Breast epithelium (tissue), 4 donors: ENCODE measurements around the gene PRKRIP1. TPM values are rescaled to one million over a fixed set of nuclear protein-coding genes. Genes with fewer than 3 reads are reported as not detected.
"Not testable (repeated sequence)": the region's sequence is repeated elsewhere in the genome, so short reads cannot be mapped to it uniquely, and the experiment has no call there.

Experiments used
- DNase-seq, 2 donors: peaks; one replicate each; pipeline ENCODE4 v3.0.0-alpha.2; 2019; ENCODE audit warnings: low spot score in 2 of 2
- H3K27ac ChIP-seq, 2 donors: fragments of 200-600 bp; sonication (generic) in 1 of 2; one replicate each; pipeline ENCODE4 v1.5.1; 2016 to 2019; ENCODE audit warnings: mild to moderate bottlenecking in 1 of 2
- H3K27me3 ChIP-seq, 2 donors: fragments of 200-600 bp; sonication (generic) in 1 of 2; one replicate each; pipeline versions ENCODE4 v1.5.1 to v1.6.0; 2017 to 2019; ENCODE audit warnings: control low read depth in 1 of 2, mild to moderate bottlenecking in 1 of 2
- H3K36me3 ChIP-seq: fragments of 200-600 bp; one replicate; pipeline ENCODE4 v1.5.1; 2019
- H3K4me1 ChIP-seq, 2 donors: fragments of 200-600 bp; sonication (generic); one replicate each; pipeline ENCODE4 v1.5.1; 2016 to 2019; ENCODE audit warnings: control low read depth in 1 of 2
- H3K4me3 ChIP-seq, 3 donors: fragments of 200-600 bp; sonication (generic); 1 replicate in 2 of 3; 2 replicates in 1 of 3; pipeline ENCODE4 v1.5.1; 2016 to 2019; ENCODE audit warnings: mild to moderate bottlenecking in 3 of 3, moderate library complexity in 2 of 3
- H3K9me3 ChIP-seq, 2 donors: fragments of 200-600 bp; sonication (generic) in 1 of 2; one replicate each; pipeline ENCODE4 v1.5.1; 2016 to 2019; ENCODE audit warnings: control low read depth in 1 of 2
- POLR2A ChIP-seq: fragments of 450-650 bp; IDR thresholded peaks from one replicate; pipeline ENCODE4 v1.6.1; 2016; ENCODE audit warnings: antibody characterized with exemption, mild to moderate bottlenecking, moderate library complexity
- POLR2AphosphoS5 ChIP-seq, 3 donors: sonication (generic); formaldehyde crosslinking; IDR thresholded peaks; one replicate each; pipeline ENCODE4 v1.6.1; 2017; ENCODE audit warnings: antibody characterized with exemption in 3 of 3
- intact Hi-C: fragments of 100-400 bp; cut with DNase I; formaldehyde crosslinking; loops from one replicate; pipeline ENCODE4 v1.15.1; 2023; ENCODE audit warnings: low total_unique reads
- total RNA-seq, 3 donors: library from RNA; depleted of rRNA; stranded (reverse); fragments of >200 nt; gene quantifications; one replicate each; pipeline ENCODE4 v1.1.0, GENCODE V29; 2016
- TF ChIP-seq, protein P1 (sequence below), 3 donors: fragments of 450-650 bp; IDR thresholded peaks; one replicate each; pipeline ENCODE4 v1.5.1; 2016 to 2017; ENCODE audit warnings: antibody characterized with exemption in 3 of 3, mild to moderate bottlenecking in 3 of 3, moderate library complexity in 3 of 3

The PRKRIP1 gene
- total RNA-seq, 3 donors from 2014 or later, result 17.3 to 30.5 (median 29.7) TPM

DNA sequence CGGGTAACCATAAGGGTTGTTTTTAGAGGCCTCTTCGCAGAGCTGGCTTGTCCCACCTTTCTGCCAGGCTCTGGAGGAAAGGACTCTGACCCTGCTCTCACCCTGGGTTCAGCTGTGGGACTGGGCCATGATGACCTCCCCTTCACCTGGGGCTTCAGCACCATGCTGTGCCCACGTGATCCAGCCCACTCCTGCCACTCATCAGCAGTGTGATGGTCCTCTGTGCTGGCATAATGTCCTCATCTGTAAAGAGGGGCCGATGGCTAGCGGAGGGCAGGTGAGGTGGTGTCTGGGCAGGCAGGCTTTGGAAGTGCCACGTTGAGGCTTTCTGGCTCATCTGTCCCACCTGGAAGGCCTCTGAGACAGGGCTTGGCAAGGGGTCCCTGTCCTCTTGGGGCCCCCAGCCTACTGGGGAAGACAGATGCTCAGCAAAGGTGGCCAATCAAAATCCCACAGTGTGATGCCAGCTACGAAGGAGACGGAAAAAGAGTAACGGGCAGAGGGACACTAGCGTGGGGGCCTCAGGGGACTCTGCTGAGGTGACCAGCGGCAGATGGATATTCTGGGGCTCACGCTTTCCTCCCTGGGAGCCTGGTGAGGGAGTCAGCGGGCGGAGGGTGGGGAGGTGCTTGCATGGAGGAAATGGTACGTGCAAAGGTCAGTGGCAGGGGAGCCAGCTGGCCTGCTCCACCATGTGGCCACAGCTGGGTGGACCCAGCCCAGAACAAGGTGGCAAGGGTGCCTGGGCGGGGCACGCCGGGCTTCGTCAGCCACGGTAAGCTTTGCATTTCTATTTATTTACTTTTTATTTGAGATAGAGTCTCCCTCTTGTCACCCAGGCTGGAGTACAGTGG lies 74.0 kb downstream of the PRKRIP1 start:
- H3K36me3 ChIP-seq, result no peaks in the 10 kb centered on the region

DNA sequence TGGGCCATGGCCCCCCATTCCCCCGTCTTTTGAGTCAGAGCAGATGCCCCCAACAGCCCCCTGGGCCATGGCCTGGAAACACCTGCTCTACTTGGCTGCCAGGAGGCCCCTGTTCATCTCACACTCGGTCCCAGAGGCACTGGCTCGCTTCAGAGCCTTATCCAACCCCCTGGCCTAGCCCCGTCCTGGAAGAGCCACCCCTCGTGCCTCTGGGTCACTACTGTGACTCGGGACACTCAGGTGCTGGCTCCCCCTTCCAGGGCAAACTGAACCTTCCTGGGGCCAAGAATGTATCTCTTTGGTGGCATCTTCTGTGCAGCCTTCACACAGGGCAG lies 75.6 kb downstream of the PRKRIP1 start:
- Histone ChIP-seq H3K4me3 (no peak overlapping the region), H3K27me3 (no peaks in the 10 kb centered on the region), H3K27ac (no peak overlapping the region), H3K4me1 (no peaks in the 10 kb centered on the region), H3K36me3 (no peaks in the 10 kb centered on the region), H3K9me3 (no peaks in the 10 kb centered on the region)
- TF ChIP-seq POLR2A, result no peak
- TF ChIP-seq POLR2AphosphoS5 (IDR thresholded peaks at IDR 0.05), result no peak
- TF ChIP-seq, protein P1, sequence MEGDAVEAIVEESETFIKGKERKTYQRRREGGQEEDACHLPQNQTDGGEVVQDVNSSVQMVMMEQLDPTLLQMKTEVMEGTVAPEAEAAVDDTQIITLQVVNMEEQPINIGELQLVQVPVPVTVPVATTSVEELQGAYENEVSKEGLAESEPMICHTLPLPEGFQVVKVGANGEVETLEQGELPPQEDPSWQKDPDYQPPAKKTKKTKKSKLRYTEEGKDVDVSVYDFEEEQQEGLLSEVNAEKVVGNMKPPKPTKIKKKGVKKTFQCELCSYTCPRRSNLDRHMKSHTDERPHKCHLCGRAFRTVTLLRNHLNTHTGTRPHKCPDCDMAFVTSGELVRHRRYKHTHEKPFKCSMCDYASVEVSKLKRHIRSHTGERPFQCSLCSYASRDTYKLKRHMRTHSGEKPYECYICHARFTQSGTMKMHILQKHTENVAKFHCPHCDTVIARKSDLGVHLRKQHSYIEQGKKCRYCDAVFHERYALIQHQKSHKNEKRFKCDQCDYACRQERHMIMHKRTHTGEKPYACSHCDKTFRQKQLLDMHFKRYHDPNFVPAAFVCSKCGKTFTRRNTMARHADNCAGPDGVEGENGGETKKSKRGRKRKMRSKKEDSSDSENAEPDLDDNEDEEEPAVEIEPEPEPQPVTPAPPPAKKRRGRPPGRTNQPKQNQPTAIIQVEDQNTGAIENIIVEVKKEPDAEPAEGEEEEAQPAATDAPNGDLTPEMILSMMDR (IDR thresholded peaks at IDR 0.05), result no peak
- intact Hi-C loops, result no loop called here
- DNase-seq, result peak in 1 of 2 donors; percentile 45

More for the DNA sequence above, 74.0 kb downstream of the PRKRIP1 start:
- TF ChIP-seq POLR2A, result no peak
- Histone ChIP-seq H3K9me3 (no peaks in the 10 kb centered on the region), H3K27me3 (no peaks in the 10 kb centered on the region), H3K4me1 (no peaks in the 10 kb centered on the region), H3K4me3 (no peak overlapping the region), H3K27ac (no peak overlapping the region)
- peak in 1 of 2 donors; percentile 38 for DNase-seq
- intact Hi-C loops, result no loop called here

DNA sequence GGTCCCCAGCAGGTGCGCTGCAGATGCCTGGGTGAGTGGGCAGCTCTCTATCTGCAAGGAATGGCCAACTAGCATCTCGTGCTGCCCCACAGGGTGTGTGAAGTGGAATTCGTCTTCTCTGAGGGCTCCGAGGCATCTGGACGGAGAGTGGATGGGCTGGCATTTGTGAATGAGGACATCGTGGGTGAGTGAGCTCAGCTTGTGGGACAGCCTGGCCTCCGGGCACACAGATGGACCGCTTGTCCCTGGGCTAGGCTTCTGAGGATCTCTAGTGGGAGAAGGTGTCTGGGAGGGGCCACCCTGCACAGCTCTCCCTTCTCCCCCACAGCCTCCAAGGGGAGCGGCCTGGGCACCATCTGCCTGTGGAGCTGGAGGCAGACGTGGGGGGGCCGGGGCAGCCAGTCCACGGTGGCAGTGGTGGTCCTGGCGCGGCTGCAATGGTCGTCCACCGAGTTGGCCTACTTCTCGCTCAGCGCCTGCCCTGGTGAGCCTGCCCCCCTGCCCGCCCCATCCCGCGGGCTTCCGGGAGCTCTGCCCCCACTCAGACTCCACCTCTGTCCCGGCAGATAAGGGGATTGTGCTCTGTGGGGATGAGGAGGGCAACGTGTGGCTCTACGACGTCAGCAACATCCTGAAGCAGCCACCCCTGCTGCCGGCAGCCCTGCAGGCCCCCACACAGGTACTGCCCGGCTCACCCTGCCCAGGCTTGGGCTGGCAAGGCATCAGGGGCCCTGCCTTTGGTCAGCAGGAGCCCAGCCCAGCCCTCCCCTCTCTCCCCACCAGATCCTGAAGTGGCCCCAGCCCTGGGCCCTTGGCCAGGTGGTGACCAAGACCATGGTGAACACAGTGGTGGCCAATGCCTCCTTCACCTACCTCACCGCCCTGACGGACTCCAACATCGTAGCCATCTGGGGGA lies 76.2 kb downstream of the PRKRIP1 start:
- Histone ChIP-seq H3K9me3 (no peaks in the 10 kb centered on the region), H3K36me3 (no peaks in the 10 kb centered on the region), H3K4me1 (no peaks in the 10 kb centered on the region), H3K27me3 (no peaks in the 10 kb centered on the region), H3K27ac (no peak overlapping the region), H3K4me3 (no peak overlapping the region)
- TF ChIP-seq POLR2A (no peak), POLR2AphosphoS5 (IDR thresholded peaks at IDR 0.05) (no peak)
- TF ChIP-seq, protein P1 (IDR thresholded peaks at IDR 0.05), result no peak
- intact Hi-C loops, result no loop called here
- peak in 1 of 2 donors; percentile 48 for DNase-seq

DNA sequence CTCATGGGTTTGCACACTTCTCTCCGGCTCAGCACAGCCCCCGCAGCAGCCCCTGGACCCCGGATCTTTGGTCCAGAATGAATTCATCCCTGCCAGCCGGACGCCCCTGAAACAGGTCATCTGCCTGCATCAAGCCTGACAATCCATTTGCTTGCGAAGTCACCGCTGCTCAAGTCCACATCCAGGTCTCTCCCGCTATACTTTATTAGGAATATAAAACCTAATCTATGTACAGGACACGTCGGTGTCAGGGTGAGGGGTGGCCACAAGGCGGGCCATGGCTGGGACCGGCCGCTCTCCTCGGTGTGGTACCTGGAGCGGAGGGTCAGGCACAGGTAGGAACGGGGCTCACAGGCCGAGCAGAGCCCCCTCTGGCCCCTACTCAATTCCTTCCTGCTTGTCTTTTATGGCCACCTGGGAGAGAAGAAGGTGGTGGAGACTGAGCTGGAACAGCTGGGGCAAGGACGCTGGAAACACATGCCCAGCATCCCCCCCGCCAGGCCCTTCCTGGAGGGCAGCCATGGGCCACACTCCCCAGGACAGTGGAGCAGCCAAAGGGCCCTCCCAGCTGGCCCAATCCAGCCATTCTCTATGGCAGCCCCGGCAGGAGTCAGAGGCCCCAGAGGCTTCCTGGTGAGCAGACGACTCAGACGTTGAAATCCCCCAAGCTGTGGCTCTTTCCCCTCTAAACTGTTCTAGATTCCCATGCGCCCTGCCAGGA lies 77.3 kb downstream of the PRKRIP1 start:
- no peaks in the 10 kb centered on the region for H3K27me3 ChIP-seq
- H3K36me3 ChIP-seq, result no peaks in the 10 kb centered on the region
- intact Hi-C loops, result no loop called here
- no peaks in the 10 kb centered on the region for H3K9me3 ChIP-seq
- TF ChIP-seq POLR2A (no peak), POLR2AphosphoS5 (IDR thresholded peaks at IDR 0.05) (no peak)
- TF ChIP-seq, protein P1 (IDR thresholded peaks at IDR 0.05), result no peak
- H3K4me1 ChIP-seq, result no peaks in the 10 kb centered on the region
- H3K4me3 ChIP-seq, result no peak overlapping the region
- DNase-seq, result peak in 1 of 2 donors; percentile 36
- H3K27ac ChIP-seq, result no peak overlapping the region

DNA sequence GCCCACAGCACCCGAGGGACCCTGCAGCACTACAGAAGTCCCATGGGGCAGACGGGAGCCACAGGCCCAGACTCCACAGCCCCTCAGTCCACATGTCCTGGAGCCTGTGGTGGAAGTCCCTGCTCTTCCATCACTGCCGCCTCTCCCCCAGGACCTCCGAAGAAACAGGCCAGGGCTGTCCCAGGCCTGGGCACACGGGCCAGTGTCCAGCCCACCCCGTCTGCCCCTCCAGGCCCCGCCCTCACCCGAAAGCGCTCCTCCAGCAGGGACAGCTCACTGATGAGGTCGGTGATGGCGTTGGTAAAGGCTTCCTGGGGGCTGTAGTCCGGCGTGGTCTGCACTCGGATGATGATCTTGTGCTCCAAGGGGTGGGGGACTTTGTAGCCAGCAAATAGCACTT lies 78.0 kb downstream of the PRKRIP1 start:
- intact Hi-C loops, H3K36me3 ChIP-seq, H3K27ac ChIP-seq, H3K4me1 ChIP-seq, H3K4me3 ChIP-seq, H3K9me3 ChIP-seq, H3K27me3 ChIP-seq: not testable (repeated sequence)
- DNase-seq, result peak in 1 of 2 donors; percentile 20

DNA sequence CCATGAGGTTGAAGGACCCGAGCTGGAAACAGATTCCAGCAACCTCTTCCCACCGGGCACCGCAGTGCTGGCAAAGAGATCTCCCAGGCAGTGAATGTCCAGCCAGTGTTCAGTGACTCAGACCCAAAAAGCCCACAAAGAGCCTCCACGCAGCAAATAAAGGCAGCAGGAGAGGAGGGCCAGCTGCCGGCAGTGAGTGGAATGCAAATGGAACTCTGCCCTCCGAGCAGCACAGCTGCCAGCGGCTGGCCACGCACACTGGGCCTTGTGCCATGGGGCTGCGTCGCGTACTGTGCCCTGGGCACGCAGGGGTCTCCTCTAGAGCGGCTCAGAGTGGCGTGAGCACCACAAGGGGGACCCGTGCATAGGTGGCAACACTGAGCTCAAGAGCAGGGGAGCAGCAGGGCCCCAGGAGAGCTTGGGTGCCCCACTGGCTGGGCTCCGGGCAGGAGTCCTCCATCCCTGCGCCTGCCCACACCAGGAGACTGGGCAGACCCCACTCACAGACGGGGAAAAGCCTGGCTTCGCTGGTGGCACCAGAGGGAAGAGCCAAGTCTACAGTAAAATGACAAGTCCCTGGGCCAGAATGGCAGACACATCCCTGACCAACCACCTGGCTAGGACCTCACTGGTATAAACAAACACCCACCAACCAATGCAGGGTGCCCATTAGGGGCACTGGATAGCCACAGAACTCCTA lies 78.7 kb downstream of the PRKRIP1 start:
- intact Hi-C loops, H3K36me3 ChIP-seq, H3K27ac ChIP-seq: not testable (repeated sequence)

More for the DNA sequence above, 78.7 kb downstream of the PRKRIP1 start:
- not testable (repeated sequence) for DNase-seq, H3K9me3 ChIP-seq, H3K27me3 ChIP-seq, H3K4me3 ChIP-seq, H3K4me1 ChIP-seq
